B cell (primary cell): ENCODE results near the gene PHF19.

ENCODE experiments used
- EZH2 ChIP-seq: IDR thresholded peaks from 2 replicates; pipeline ENCODE4 v1.6.1; 2012; ENCODE audit warnings: borderline replicate concordance, low read depth, mild to moderate bottlenecking, moderate library complexity, low read length; ENCODE audit not compliant: insufficient read depth, poor library complexity, severe bottlenecking
- TF ChIP-seq, protein P1 (sequence below): fragments of 200-600 bp; IDR thresholded peaks from one replicate; pipeline ENCODE4 v1.8.0; 2022; ENCODE audit warnings: antibody characterized with exemption, mild to moderate bottlenecking

- TF ChIP-seq, protein P1, sequence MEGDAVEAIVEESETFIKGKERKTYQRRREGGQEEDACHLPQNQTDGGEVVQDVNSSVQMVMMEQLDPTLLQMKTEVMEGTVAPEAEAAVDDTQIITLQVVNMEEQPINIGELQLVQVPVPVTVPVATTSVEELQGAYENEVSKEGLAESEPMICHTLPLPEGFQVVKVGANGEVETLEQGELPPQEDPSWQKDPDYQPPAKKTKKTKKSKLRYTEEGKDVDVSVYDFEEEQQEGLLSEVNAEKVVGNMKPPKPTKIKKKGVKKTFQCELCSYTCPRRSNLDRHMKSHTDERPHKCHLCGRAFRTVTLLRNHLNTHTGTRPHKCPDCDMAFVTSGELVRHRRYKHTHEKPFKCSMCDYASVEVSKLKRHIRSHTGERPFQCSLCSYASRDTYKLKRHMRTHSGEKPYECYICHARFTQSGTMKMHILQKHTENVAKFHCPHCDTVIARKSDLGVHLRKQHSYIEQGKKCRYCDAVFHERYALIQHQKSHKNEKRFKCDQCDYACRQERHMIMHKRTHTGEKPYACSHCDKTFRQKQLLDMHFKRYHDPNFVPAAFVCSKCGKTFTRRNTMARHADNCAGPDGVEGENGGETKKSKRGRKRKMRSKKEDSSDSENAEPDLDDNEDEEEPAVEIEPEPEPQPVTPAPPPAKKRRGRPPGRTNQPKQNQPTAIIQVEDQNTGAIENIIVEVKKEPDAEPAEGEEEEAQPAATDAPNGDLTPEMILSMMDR: no peak
- TF ChIP-seq EZH2: no peak
Observed at GRCh38 chr9:120852240-120853010, 24.6 kb downstream of the PHF19 start.
